ENCODE results near the gene C6orf141.
"Not testable (repeated sequence)": the region's sequence is repeated elsewhere in the genome, so short reads cannot be mapped to it uniquely, and the experiment has no call there.

Gene C6orf141

GRCh38 chr6:49582529-49582928, 32.1 kb downstream of the C6orf141 start:
- no peak for DNase-seq

GRCh38 chr6:49587262-49587661, 36.8 kb downstream of the C6orf141 start:
- DNase-seq = not testable (repeated sequence)

Measured in NCI-H1092 treated with DMSO at 0.1 percent for 48 hours (cell line).